ENCODE data around the gene ACOX2.

GRCh38 chr3:58555203-58555602 lies 18.2 kb upstream of the ACOX2 start:
- TF ChIP-seq CTCF (conservative IDR thresholded peaks at IDR 0.05) (no peak), EZH2 (IDR thresholded peaks at IDR 0.05; ENCODE audit: low read depth) (no peak)
